Right lobe of liver (tissue), 4 donors: ENCODE data around the gene NES.

ENCODE experiments used
- CTCF ChIP-seq, 4 donors: fragments of 200-600 bp in 3 of 4; fragments of 450-650 bp in 1 of 4; IDR thresholded peaks; one replicate each; pipeline versions ENCODE4 v1.5.1 to v1.8.0; 2016 to 2022; ENCODE audit warnings: antibody characterized with exemption in 4 of 4, mild to moderate bottlenecking in 2 of 4
- POLR2A ChIP-seq: fragments of 450-650 bp; IDR thresholded peaks from one replicate; pipeline ENCODE4 v1.6.1; 2017; ENCODE audit warnings: antibody characterized with exemption, mild to moderate bottlenecking
- donor health status: DM: no; HTN: no; CAD: no.
- donor health status: DM: no; HTN: no; CAD: no.
- donor health status: DM: no; HTN: yes; CAD: no.

GRCh38 chr1:156691665-156692440, 14.6 kb upstream of the NES start:
- TF ChIP-seq CTCF (IDR thresholded peaks at IDR 0.05): no peak
- TF ChIP-seq POLR2A: no peak
